K562 (cell line): ENCODE results near the gene PRRT1. TPM values are rescaled to one million over a fixed set of nuclear protein-coding genes. Genes with fewer than 3 reads are reported as not detected.

Experiments
- ATAC-seq: fragments of 200-7000 bp; cut with Tn5 transposase; 3 replicates; pipeline ENCODE4 v1.9.1; 2020; ENCODE audit warnings: moderate library complexity
- BruUV-seq: library from RNA; stranded (reverse); fragments of 400-500 nt; replicated peaks from 2 replicates; lab custom pipeline; 2021; lab: Mats Ljungman, UMichigan
- CTCF ChIA-PET: fragments of 300-600 bp; formaldehyde crosslinking; extraction: SDS; loops from one replicate; lab custom pipeline; 2021; ENCODE audit warnings: low intra/inter-chr PET ratio; lab: Yijun Ruan, JAX
- POLR2A ChIA-PET: fragments of 300-600, 350-650 bp; sonication (Branson Sonifier 250); formaldehyde crosslinking; extraction: SDS; loops from one replicate; lab custom pipeline; 2021; ENCODE audit warnings: antibody characterized with exemption, inconsistent platforms; lab: Yijun Ruan, JAX
- DNase-seq, 4 experiments: peaks; one replicate each; pipeline versions ENCODE4 v3.0.0 to v3.0.0-alpha.2; 2011 to 2018; ENCODE audit warnings: low spot score in 3 of 4, mixed read lengths in 3 of 4; ENCODE audit errors: extremely low read depth in 1 of 4
- FAIRE-seq: peaks from 2 replicates; lab custom pipeline; 2011; peaks lifted over from hg19 to GRCh38; lab: Jason Lieb, UNC
- H2AFZ ChIP-seq: 2 replicates; pipeline ENCODE4 v1.6.0; 2011; ENCODE audit warnings: low read depth, low read length, control low read depth, inconsistent platforms
- H3K27ac ChIP-seq: fragments of 200-600 bp; 3 replicates; pipeline ENCODE4 v1.8.0; 2011; ENCODE audit warnings: low read depth, mild to moderate bottlenecking, control low read depth, inconsistent platforms, low read length, moderate library complexity, mixed read lengths; ENCODE audit errors: extremely low read depth
- H3K27me3 ChIP-seq, 2 experiments: fragments of 300-600 bp in 1 of 2; 2 replicates in 1 of 2; 3 replicates in 1 of 2; pipeline versions ENCODE4 v1.6.0 to v1.8.0; 2011; ENCODE audit warnings: inconsistent platforms in 2 of 2, low read length in 2 of 2, mild to moderate bottlenecking in 1 of 2, mixed read lengths in 1 of 2, moderate library complexity in 1 of 2; ENCODE audit not compliant: control insufficient read depth in 2 of 2, insufficient read depth in 2 of 2
- H3K36me3 ChIP-seq: fragments of 300-600 bp; 3 replicates; pipeline ENCODE4 v1.8.0; 2011; ENCODE audit warnings: mild to moderate bottlenecking, low read length, inconsistent platforms; ENCODE audit not compliant: control insufficient read depth, insufficient read depth
- H3K4me1 ChIP-seq, 2 experiments: fragments of 200-600 bp in 1 of 2; replicated peaks in 1 of 2; 2 replicates in 1 of 2; 3 replicates in 1 of 2; pipeline versions ENCODE4 v1.5.1 to v1.8.0; 2011; ENCODE audit warnings: inconsistent platforms in 2 of 2, low read length in 2 of 2, mild to moderate bottlenecking in 1 of 2, mixed read lengths in 1 of 2, moderate library complexity in 1 of 2; ENCODE audit not compliant: control insufficient read depth in 2 of 2, insufficient read depth in 2 of 2
- H3K4me2 ChIP-seq: 2 replicates; pipeline ENCODE4 v1.6.1; 2011; ENCODE audit warnings: low read length, control low read depth, inconsistent platforms, mixed read lengths; ENCODE audit not compliant: insufficient read depth
- H3K4me3 ChIP-seq: fragments of 200-600 bp; sonication (generic), shearing (Covaris generic); 2 replicates; pipeline ENCODE4 v1.5.1; 2016; ENCODE audit warnings: control low read depth, inconsistent platforms
- H3K79me2 ChIP-seq: fragments of 200-600 bp; 3 replicates; pipeline ENCODE4 v1.8.0; 2011; ENCODE audit warnings: low read length, inconsistent platforms; ENCODE audit not compliant: control insufficient read depth, insufficient read depth
- H3K9ac ChIP-seq, 2 experiments: 2 replicates each; pipeline versions ENCODE4 v1.6.0 to v1.6.1; 2011; ENCODE audit warnings: low read depth in 2 of 2, low read length in 2 of 2, control low read depth in 1 of 2, inconsistent platforms in 1 of 2, mild to moderate bottlenecking in 1 of 2, mixed read lengths in 1 of 2; ENCODE audit not compliant: insufficient read depth in 1 of 2
- H3K9me1 ChIP-seq: one replicate; pipeline ENCODE4 v1.6.0; 2011; ENCODE audit warnings: inconsistent platforms, mild to moderate bottlenecking, low read length, moderate library complexity; ENCODE audit not compliant: control insufficient read depth, insufficient read depth
- H3K9me3 ChIP-seq: replicated peaks from 2 replicates; pipeline ENCODE4 v1.5.1; 2011; ENCODE audit warnings: low read depth, low read length, inconsistent platforms; ENCODE audit not compliant: control insufficient read depth, insufficient read depth
- H4K20me1 ChIP-seq: replicated peaks from 2 replicates; pipeline ENCODE4 v1.6.1; 2011; ENCODE audit warnings: low read length, inconsistent platforms, mixed read lengths; ENCODE audit not compliant: control insufficient read depth, insufficient read depth
- DIDO1 ChIP-seq: fragments of 450-650 bp; IDR thresholded peaks from 2 replicates; pipeline ENCODE4 v1.6.1; 2016; ENCODE audit warnings: low read depth, missing biosample characterization, missing genetic modification characterization
- HDAC6 ChIP-seq: IDR thresholded peaks from 2 replicates; pipeline ENCODE4 v1.6.1; 2012; ENCODE audit warnings: low read depth, mild to moderate bottlenecking, control low read depth, inconsistent platforms, low read length, moderate library complexity
- OTX1 ChIP-seq: fragments of 450-650 bp; formaldehyde crosslinking; IDR thresholded peaks from 2 replicates; pipeline ENCODE4 v1.4.0; 2022; ENCODE audit warnings: mild to moderate bottlenecking
- U2AF2 ChIP-seq: fragments of 200-400 bp; formaldehyde crosslinking; optimal IDR thresholded peaks from 2 replicates; pipeline ENCODE3; 2017; ENCODE audit warnings: low read depth, mild to moderate bottlenecking, low read length
- ZNF699 ChIP-seq: fragments of 250-450 bp; sonication (Bioruptor Pico); IDR thresholded peaks from 2 replicates; pipeline ENCODE4 v1.8.0; 2021; ENCODE audit warnings: mild to moderate bottlenecking, moderate library complexity; ENCODE audit not compliant: insufficient replicate concordance
- WGBS: fragments of 100-300 bp; shearing (Covaris generic); methylation state at CpG from one replicate; pipeline ENCODE4 v1.1.6; 2016; ENCODE audit warnings: low coverage, mixed read lengths; ENCODE audit not compliant: insufficient coverage; ENCODE audit errors: missing lambda C conversion rate; 5-methylcytosine and 5-hydroxymethylcytosine counted together
- in situ Hi-C: fragments of 300-500 bp; cut with MboI; formaldehyde crosslinking; loops from 4 replicates; pipeline ENCODE4 v1.15.0; 2018; ENCODE audit warnings: inconsistent platforms, mixed read lengths
- intact Hi-C: fragments of 100-400 bp; cut with micrococcal nuclease; formaldehyde crosslinking; loops from 2 replicates; pipeline ENCODE4 v1.14.2; 2022
- polyA plus RNA-seq, 8 experiments: library from polyadenylated mRNA; depleted of rRNA in 4 of 8; stranded (reverse) in 5 of 8; unstranded in 3 of 8; fragments of >200 nt; fragmentation: Nextera tagmentation in 2 of 8; fragmentation: Illumina TruSeq in 1 of 8; extraction: Ambion mirVana in 2 of 8; extraction: Trizol in 1 of 8; gene quantifications; 2 replicates each; pipeline versions ENCODE4 v1.2.1 to v1.2.3, GENCODE V29; 2011 to 2014; ENCODE audit warnings: inconsistent platforms in 1 of 8, missing spikeins in 1 of 8
- total RNA-seq, 7 experiments: library from RNA; depleted of rRNA in 6 of 7; stranded (reverse); fragments of >200 nt in 6 of 7; fragmentation: Illumina TruSeq in 2 of 7; extraction: Trizol in 2 of 7; gene quantifications; 2 replicates each; pipeline versions ENCODE4 v1.2.1 to v1.2.3, GENCODE V29; 2011 to 2021; ENCODE audit warnings: low replicate concordance in 1 of 7
- TF ChIP-seq, protein P1 (sequence below): fragments of 450-650 bp; formaldehyde crosslinking; conservative IDR thresholded peaks from 2 replicates; pipeline ENCODE4 v1.4.0; 2022; ENCODE audit warnings: mild to moderate bottlenecking, missing genetic modification characterization
- TF ChIP-seq, protein P2 (sequence below): fragments of 450-650 bp; formaldehyde crosslinking; IDR thresholded peaks from 2 replicates; pipeline ENCODE4 v1.4.0; 2022; ENCODE audit warnings: missing genetic modification characterization
- TF ChIP-seq, protein P3 (sequence below): fragments of 450-650 bp; formaldehyde crosslinking; IDR thresholded peaks from 2 replicates; pipeline ENCODE4 v1.4.0; 2022; ENCODE audit warnings: missing genetic modification characterization

PRRT1 gene
- total and polyA plus RNA-seq, 9 of the 15 experiments (the other 6 are each of a cell fraction or from before 2014, with no cell fraction given), result 0.14 to 3.5 (median 0.41) TPM

DNA sequence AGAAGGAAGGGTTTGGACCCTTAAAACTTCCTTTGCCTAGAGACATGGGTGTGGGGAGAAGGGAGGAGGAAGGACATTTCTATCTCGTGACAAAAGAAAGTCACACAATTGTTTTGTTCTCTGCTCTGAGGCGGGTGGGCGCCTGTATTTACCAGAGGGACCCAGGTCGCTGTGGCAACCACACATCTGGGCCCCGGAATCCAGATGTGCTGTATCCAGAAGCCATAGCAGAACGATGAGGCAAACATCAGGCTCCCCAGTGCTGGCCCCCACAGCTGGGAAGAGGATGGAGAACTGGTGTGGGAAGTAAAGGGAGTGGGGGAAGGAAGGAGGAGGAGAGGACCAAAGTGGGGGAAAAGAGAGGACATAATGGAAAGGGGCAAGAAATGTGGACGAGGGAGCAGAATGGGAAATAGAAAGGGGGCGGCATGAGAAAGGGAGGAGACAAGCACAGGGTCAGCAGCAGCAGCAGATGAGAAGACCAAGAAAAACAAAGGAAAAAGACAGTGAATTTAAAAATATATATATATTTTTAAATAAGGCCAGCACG is 39.2 kb downstream of the PRRT1 start:
- BruUV-seq, result no TSS peak

More for the DNA sequence above, 39.2 kb downstream of the PRRT1 start:
- H3K36me3 ChIP-seq, result peaks cover 20% of the 10 kb centered on the region; the same call in 2 of the 3 replicates
- H3K4me3 ChIP-seq, result no peak overlapping the region
- DNase-seq, result no peak
- TF ChIP-seq OTX1 (CRISPR knock-in tag), result 0 out of 2 replicates have a peak, but pooled peaks have one; percentile 53
- TF ChIP-seq, protein P1, sequence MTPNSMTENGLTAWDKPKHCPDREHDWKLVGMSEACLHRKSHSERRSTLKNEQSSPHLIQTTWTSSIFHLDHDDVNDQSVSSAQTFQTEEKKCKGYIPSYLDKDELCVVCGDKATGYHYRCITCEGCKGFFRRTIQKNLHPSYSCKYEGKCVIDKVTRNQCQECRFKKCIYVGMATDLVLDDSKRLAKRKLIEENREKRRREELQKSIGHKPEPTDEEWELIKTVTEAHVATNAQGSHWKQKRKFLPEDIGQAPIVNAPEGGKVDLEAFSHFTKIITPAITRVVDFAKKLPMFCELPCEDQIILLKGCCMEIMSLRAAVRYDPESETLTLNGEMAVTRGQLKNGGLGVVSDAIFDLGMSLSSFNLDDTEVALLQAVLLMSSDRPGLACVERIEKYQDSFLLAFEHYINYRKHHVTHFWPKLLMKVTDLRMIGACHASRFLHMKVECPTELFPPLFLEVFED (CRISPR knock-in tag), result peak; percentile 64; the same call in 1 of the 2 replicates
- no peak for TF ChIP-seq DIDO1 (tag)
- TF ChIP-seq, protein P2, sequence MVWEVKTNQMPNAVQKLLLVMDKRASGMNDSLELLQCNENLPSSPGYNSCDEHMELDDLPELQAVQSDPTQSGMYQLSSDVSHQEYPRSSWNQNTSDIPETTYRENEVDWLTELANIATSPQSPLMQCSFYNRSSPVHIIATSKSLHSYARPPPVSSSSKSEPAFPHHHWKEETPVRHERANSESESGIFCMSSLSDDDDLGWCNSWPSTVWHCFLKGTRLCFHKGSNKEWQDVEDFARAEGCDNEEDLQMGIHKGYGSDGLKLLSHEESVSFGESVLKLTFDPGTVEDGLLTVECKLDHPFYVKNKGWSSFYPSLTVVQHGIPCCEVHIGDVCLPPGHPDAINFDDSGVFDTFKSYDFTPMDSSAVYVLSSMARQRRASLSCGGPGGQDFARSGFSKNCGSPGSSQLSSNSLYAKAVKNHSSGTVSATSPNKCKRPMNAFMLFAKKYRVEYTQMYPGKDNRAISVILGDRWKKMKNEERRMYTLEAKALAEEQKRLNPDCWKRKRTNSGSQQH (CRISPR knock-in tag), result 0 out of 2 replicates have a peak, but pooled peaks have one; percentile 37
- TF ChIP-seq, protein P3, sequence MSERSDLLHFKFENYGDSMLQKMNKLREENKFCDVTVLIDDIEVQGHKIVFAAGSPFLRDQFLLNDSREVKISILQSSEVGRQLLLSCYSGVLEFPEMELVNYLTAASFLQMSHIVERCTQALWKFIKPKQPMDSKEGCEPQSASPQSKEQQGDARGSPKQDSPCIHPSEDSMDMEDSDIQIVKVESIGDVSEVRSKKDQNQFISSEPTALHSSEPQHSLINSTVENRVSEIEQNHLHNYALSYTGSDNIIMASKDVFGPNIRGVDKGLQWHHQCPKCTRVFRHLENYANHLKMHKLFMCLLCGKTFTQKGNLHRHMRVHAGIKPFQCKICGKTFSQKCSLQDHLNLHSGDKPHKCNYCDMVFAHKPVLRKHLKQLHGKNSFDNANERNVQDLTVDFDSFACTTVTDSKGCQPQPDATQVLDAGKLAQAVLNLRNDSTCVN (CRISPR knock-in tag), result 0 out of 2 replicates have a peak, but pooled peaks have one; percentile 33
- TF ChIP-seq HDAC6, result no peak
- no peak for TF ChIP-seq U2AF2
- TF ChIP-seq ZNF699, result no peak
- ChIA-PET CTCF (no interaction called here), POLR2A (no interaction called here)
- H4K20me1 ChIP-seq, result no peaks in the 10 kb centered on the region
- intact Hi-C loops, result loop anchor here (10.0 kb wide), 1 partner anchor 302 kb away; no protein-coding TSS in a partner anchor
- peak; percentile 44 for FAIRE-seq
- in situ Hi-C loops, result no loop called here
- no peak overlapping the region for H3K27ac ChIP-seq
- ATAC-seq, result no peak
- 37% methylated on average over 9 of the region's 9 CpGs for WGBS
- H3K9ac ChIP-seq, result no peak overlapping the region
- H3K79me2 ChIP-seq, result no peaks in the 10 kb centered on the region
- peaks cover 3% of the 10 kb centered on the region for H3K9me1 ChIP-seq
- no peaks in the 10 kb centered on the region for H3K9me3 ChIP-seq
- H3K4me1 ChIP-seq, result peaks cover 28 to 39% of the 10 kb centered on the region in 2 experiments
- no peak overlapping the region for H3K4me2 ChIP-seq
- H3K27me3 ChIP-seq, result peaks cover 0 to 5% of the 10 kb centered on the region in 2 experiments; a peak in 2 of 5 replicates
- no peak overlapping the region for H2AFZ ChIP-seq
